HepG2 (cell line): ENCODE data around the gene SLC13A3.

Experiments used
- CTCF ChIP-seq: sonication (generic); formaldehyde crosslinking; IDR thresholded peaks from 2 replicates; pipeline ENCODE4 v1.5.0; 2020; ENCODE audit warnings: mild to moderate bottlenecking, missing genetic modification reagents, moderate library complexity
- EZH2 ChIP-seq: conservative IDR thresholded peaks from 2 replicates; pipeline ENCODE4 v1.6.1; 2012; ENCODE audit warnings: mild to moderate bottlenecking, low read depth, low read length, moderate library complexity
- FIP1L1 ChIP-seq: fragments of 200-400 bp; formaldehyde crosslinking; IDR thresholded peaks from 2 replicates; pipeline ENCODE4 v1.6.1; 2018; ENCODE audit warnings: low read depth, mild to moderate bottlenecking, low read length, moderate library complexity, borderline replicate concordance; ENCODE audit not compliant: insufficient read depth
- IRF2 ChIP-seq: IDR thresholded peaks from 2 replicates; pipeline ENCODE4 v1.6.1; 2018; ENCODE audit warnings: missing genetic modification reagents, missing compliant biosample characterization
- JUND ChIP-seq: sonication (generic); formaldehyde crosslinking; IDR thresholded peaks from 2 replicates; pipeline ENCODE4 v1.8.0; 2022; ENCODE audit warnings: mild to moderate bottlenecking, missing genetic modification reagents
- NFE2L2 ChIP-seq: fragments of 150-350 bp; IDR thresholded peaks from 2 replicates; pipeline ENCODE4 v1.6.1; 2014; ENCODE audit warnings: low read length
- PHF5A ChIP-seq: IDR thresholded peaks from one replicate; pipeline ENCODE4 v1.6.1; 2018; ENCODE audit warnings: low read depth, missing genetic modification reagents; ENCODE audit not compliant: unreplicated experiment
- SIN3A ChIP-seq: IDR thresholded peaks from 2 replicates; pipeline ENCODE4 v1.6.1; 2011; ENCODE audit warnings: low read depth, mild to moderate bottlenecking, control low read depth, low read length, borderline replicate concordance
- TAF1 ChIP-seq: sonication (generic); formaldehyde crosslinking; IDR thresholded peaks from 2 replicates; pipeline ENCODE4 v1.4.0; 2020; ENCODE audit warnings: missing genetic modification reagents
- USF2 ChIP-seq, 2 experiments: sonication (generic) in 1 of 2; formaldehyde crosslinking in 1 of 2; IDR thresholded peaks; 2 replicates each; pipeline versions ENCODE4 v1.5.1 to v1.6.1; 2011 to 2020; ENCODE audit warnings: borderline replicate concordance in 1 of 2, low read depth in 1 of 2, low read length in 1 of 2, mild to moderate bottlenecking in 1 of 2, missing genetic modification reagents in 1 of 2, moderate library complexity in 1 of 2
- ZNF274 ChIP-seq: sonication (generic); formaldehyde crosslinking; IDR thresholded peaks from 2 replicates; pipeline ENCODE4 v1.5.1; 2020; ENCODE audit warnings: mild to moderate bottlenecking, missing genetic modification reagents
- ZNF777 ChIP-seq: sonication (generic); formaldehyde crosslinking; IDR thresholded peaks from 2 replicates; pipeline ENCODE4 v1.4.0; 2020; ENCODE audit warnings: missing genetic modification reagents

GRCh38 chr20:46657137-46657536 lies 5.9 kb upstream of the SLC13A3 start:
- TF ChIP-seq TAF1 (no peak), EZH2 (no peak), FIP1L1 (no peak), ZNF777 (CRISPR knock-in tag) (no peak), CTCF (no peak), PHF5A (CRISPR knock-in tag) (no peak), SIN3A (no peak), NFE2L2 (no peak), JUND (CRISPR knock-in tag) (no peak), ZNF274 (CRISPR knock-in tag) (no peak), USF2 (IDR thresholded peaks at IDR 0.05; ENCODE audit: low read depth, low read length) (no peak), USF2 (CRISPR knock-in tag; IDR thresholded peaks at IDR 0.05; ENCODE audit: borderline replicate concordance) (no peak), IRF2 (CRISPR knock-in tag) (no peak)
